Measurements from ENCODE around the gene KDF1. TPM values are rescaled to one million over a fixed set of nuclear protein-coding genes. Genes with fewer than 3 reads are reported as not detected.
A peak's percentile ranks its signal among the peaks of the same experiment; 100 is the strongest.

The KDF1 gene
- total RNA-seq, 2 experiments from 2014 or later = 0.95 to 1.2 TPM

DNA sequence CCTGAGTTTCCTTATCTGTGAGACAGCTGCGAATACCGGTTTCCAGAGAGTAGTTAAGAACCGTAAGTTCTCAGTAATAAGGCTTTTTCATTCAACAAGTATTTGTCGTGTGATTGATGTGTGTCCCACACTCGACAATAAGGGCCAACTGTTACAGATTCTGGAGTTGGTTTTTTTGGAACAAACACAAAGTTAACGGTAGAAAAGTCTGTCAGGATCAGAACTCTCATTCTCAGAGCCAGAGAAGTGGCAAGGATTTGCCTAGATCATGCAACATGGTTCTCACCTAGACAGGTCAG, 37.9 kb downstream of the KDF1 start:
- H3K9me3 ChIP-seq (ENCODE audit: control insufficient read depth in 1 of 2, insufficient read depth in 1 of 2, low read length in 2 of 2) = no peaks in the 10 kb centered on the region
- peak overlapping the region; percentile 74 for H3K4me3 ChIP-seq (ENCODE audit: low read length)
- POLR2A ChIA-PET = interaction anchor here (1.0 to 2.6 kb wide), 3 partner anchors 9 to 32 kb away, joined by 3 to 33 read pairs (median 12); partner anchors contain the start of genes GPATCH3 and GPN2
- H3K27me3 ChIP-seq (ENCODE audit: control insufficient read depth in 1 of 2, insufficient read depth in 2 of 2, low read length in 2 of 2) = no peaks in the 10 kb centered on the region
- intact Hi-C loops (cut with DNase I, micrococcal nuclease) = loop anchor here in 1 of 2 experiments (1.0 to 5.0 kb wide), 2 partner anchors 22 to 310 kb away; partner anchors contain the start of genes GPATCH3 and WDTC1
- TF ChIP-seq CTCF (IDR thresholded peaks at IDR 0.05) = no peak
- H3K27ac ChIP-seq (ENCODE audit: low read depth in 1 of 2, low read length in 2 of 2) = peak overlapping the region; percentile 83 to 85
- DNase-seq (no peak), ATAC-seq (ENCODE audit: poor library complexity) (no peak)
- Mint-ChIP-seq H3K27ac (peak overlapping the region; percentile 90), H3K27me3 (no peaks in the 10 kb centered on the region), H3K4me1 (ENCODE audit: low read depth) (peaks cover 40% of the 10 kb centered on the region), H3K9me3 (no peaks in the 10 kb centered on the region), H3K36me3 (ENCODE audit: low read depth) (peaks cover 46% of the 10 kb centered on the region), H3K4me3 (peak overlapping the region; percentile 91)
- CTCF ChIA-PET = no interaction called here
- H3K4me1 ChIP-seq (ENCODE audit: insufficient read depth, low read length) = peaks cover 28% of the 10 kb centered on the region
- peaks cover 32% of the 10 kb centered on the region for H3K36me3 ChIP-seq (ENCODE audit: insufficient read depth, low read length)

- CTCF ChIA-PET = no interaction called here
- H3K27me3 Mint-ChIP-seq = no peaks in the 10 kb centered on the region
These were observed 38.5 kb downstream of the KDF1 start, which contains the start of gene NUDC for GRCh38 chr1:26921540-26922430. Gene NUDC, plus strand, starts transcription at chr1:26921743. Its CDS starts 106 bp downstream, at chr1:26921849.

More at GRCh38 chr1:26921540-26922430, 38.5 kb downstream of the KDF1 start, which contains the start of gene NUDC:
- Histone ChIP-seq H3K4me3 (ENCODE audit: low read length) (peak within 1 kb of the TSS; percentile 74), H3K9me3 (ENCODE audit: control insufficient read depth in 1 of 2, insufficient read depth in 1 of 2, low read length in 2 of 2) (no peaks in the 10 kb centered on the region), H3K36me3 (ENCODE audit: insufficient read depth, low read length) (peaks cover 26% of the 10 kb centered on the region), H3K4me1 (ENCODE audit: insufficient read depth, low read length) (peaks cover 28% of the 10 kb centered on the region), H3K27me3 (ENCODE audit: control insufficient read depth in 1 of 2, insufficient read depth in 2 of 2, low read length in 2 of 2) (no peaks in the 10 kb centered on the region), H3K27ac (ENCODE audit: low read depth in 1 of 2, low read length in 2 of 2) (peak within 1 kb of the TSS; percentile 83 to 85)
- ATAC-seq (ENCODE audit: poor library complexity) (peak; percentile 94), DNase-seq (peak; percentile 91 to 98 (median 93))
- Mint-ChIP-seq H3K4me3 (peak within 1 kb of the TSS; percentile 91), H3K9me3 (no peaks in the 10 kb centered on the region), H3K4me1 (ENCODE audit: low read depth) (peaks cover 37% of the 10 kb centered on the region), H3K27ac (peak within 1 kb of the TSS; percentile 90), H3K36me3 (ENCODE audit: low read depth) (peaks cover 40% of the 10 kb centered on the region)
- POLR2A ChIA-PET = interaction anchor here (1.0 to 2.6 kb wide), 4 partner anchors 10 to 134 kb away, joined by 3 to 33 read pairs (median 8); partner anchors contain the start of genes GPATCH3, GPN2 and PIGV
- intact Hi-C loops (cut with DNase I, micrococcal nuclease) = loop anchor here in 1 of 2 experiments (1.0 to 5.0 kb wide), 4 partner anchors 21 to 311 kb away; partner anchors contain the start of genes GPATCH3, GPN2 and WDTC1
- TF ChIP-seq CTCF (IDR thresholded peaks at IDR 0.05) = no peak
